AG09319 (cell line): ENCODE measurements around the gene DLEC1.

Source experiments
- DNase-seq: peaks from one replicate; pipeline ENCODE4 v3.0.0-alpha.2; 2010; ENCODE audit warnings: low read depth; ENCODE audit errors: extremely low read depth
- TF ChIP-seq, protein P1 (sequence below): IDR thresholded peaks from 2 replicates; pipeline ENCODE4 v1.5.1; 2011; ENCODE audit warnings: low read depth, mild to moderate bottlenecking, inconsistent platforms, low read length, moderate library complexity

Gene DLEC1

DNA sequence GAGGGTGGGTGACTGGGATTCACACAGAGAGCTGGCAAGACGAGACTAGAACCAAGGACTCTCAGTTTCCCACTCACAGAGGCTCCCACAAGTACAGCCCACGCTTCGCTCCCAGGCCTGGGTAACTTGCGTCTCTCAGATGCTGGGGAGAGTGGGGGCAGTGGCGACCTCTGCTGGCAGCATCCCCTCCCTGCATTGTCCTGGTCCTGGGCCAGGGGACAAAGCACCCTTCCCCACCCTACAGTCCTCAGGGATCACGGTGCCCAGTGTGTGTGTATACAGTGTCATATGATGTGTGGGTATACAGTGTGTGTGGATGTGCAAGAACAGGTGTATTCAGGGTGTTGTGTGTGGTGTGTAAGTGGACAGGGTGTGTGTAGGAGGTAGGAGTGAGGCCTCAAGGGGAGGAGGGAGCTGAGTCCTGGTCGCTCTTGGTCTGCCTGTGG is 35.6 kb upstream of the DLEC1 start:
- TF ChIP-seq, protein P1, sequence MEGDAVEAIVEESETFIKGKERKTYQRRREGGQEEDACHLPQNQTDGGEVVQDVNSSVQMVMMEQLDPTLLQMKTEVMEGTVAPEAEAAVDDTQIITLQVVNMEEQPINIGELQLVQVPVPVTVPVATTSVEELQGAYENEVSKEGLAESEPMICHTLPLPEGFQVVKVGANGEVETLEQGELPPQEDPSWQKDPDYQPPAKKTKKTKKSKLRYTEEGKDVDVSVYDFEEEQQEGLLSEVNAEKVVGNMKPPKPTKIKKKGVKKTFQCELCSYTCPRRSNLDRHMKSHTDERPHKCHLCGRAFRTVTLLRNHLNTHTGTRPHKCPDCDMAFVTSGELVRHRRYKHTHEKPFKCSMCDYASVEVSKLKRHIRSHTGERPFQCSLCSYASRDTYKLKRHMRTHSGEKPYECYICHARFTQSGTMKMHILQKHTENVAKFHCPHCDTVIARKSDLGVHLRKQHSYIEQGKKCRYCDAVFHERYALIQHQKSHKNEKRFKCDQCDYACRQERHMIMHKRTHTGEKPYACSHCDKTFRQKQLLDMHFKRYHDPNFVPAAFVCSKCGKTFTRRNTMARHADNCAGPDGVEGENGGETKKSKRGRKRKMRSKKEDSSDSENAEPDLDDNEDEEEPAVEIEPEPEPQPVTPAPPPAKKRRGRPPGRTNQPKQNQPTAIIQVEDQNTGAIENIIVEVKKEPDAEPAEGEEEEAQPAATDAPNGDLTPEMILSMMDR = peak; percentile 85
- DNase-seq = no peak

DNA sequence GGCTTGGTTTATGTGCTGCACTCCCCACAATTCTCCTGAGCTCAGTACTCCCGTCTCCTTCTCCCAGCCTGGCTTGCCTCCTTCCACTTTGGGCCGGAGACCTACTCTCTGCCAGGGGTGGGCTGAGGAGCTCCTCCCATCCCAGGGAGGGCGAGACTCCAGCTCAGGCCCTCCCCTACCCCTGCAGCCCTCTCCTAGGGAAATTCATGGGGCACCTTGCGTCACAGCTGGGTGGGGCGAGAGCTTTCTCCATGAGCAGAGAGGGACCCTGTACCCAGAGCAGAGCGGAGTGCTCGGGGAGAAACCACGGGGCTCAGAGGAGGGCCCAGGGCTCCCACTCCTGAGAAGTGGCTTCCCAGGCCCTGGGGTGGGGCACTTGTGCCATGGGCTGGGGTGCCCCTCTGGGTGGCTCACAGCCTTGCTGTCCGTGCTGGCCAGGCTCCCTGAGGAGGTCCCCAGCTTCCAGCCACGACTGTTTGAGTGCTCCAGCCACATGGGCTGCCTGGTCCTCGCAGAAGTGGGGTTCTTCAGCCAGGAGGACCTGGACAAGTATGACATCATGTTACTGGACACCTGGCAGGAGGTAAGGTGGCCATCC is 35.1 kb upstream of the DLEC1 start:
- TF ChIP-seq, protein P1 = no peak
- DNase-seq = no peak

DNA sequence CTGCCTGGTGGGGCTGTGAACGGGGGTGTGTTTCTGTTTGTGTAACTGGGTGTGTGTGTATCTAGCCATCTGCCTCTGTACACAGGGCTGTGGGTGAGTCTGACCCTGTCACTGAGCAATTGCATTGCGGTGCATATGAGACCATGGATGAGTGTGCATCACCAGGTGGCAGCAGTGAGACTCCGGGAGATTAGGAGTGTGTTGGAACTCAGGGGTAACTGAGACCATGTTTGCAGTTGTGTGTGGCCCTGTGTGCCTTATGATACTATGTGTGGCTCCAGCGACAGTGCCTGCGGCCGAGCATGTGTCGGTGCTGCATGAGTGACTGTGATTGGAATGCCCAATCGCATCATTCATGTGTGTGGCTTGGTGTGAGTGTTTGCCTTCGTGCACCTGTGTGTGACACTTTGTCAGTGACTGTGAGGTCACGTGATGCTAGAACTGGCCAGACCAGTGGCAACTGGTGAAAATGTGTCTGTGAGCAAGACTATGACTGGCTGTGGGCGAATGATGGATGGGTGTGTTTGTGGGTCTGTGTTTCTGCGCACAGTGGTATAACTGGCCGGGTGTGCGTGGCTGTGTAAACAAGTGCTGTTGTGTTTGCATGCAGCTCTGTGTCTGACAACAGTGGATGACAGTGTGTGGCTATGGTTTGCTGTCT is 34.5 kb upstream of the DLEC1 start:
- TF ChIP-seq, protein P1 = peak; percentile 74
- DNase-seq = no peak

DNA sequence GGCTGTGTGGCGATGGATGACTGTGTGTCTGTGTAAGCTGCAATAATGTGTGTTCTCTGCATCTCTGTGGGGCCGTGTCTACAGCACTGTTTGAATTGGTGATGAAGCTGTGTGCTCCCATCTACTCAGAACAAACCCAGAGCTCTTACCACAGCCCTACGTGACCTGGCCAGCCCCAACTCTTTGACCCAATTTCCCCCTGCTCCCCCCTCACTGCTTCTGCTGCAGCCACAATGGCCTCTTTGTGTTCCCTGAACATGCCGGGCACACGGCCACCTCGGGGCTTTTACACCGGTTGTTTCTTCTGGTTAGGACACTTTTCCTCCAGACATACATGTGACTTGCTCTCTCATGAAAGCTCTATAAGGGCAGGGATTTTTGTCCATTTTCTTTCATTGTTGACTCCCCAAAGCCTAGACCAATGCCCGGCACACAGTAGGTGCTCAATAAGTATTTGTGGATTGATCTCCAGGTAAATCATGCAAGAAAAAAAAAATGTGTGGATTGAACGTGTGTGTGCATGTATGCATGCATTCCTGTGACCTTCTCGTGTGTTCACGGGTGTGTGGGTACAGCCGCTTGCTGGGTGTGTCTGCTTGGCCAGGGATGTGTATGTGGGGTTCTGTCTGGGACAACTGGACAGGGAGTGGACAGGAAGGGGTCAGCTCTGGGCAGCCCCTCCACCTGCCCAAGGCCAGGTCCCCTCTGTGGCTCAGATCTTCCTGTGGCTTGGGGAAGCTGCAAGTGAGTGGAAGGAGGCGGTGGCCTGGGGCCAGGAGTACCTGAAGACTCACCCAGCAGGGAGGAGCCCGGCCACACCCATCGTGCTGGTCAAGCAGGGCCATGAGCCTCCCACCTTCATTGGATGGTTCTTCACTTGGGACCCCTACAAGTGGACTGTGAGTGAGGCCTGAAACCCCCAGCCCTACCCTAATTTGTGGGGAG is 33.7 kb upstream of the DLEC1 start:
- TF ChIP-seq, protein P1 = no peak
- DNase-seq = no peak

DNA sequence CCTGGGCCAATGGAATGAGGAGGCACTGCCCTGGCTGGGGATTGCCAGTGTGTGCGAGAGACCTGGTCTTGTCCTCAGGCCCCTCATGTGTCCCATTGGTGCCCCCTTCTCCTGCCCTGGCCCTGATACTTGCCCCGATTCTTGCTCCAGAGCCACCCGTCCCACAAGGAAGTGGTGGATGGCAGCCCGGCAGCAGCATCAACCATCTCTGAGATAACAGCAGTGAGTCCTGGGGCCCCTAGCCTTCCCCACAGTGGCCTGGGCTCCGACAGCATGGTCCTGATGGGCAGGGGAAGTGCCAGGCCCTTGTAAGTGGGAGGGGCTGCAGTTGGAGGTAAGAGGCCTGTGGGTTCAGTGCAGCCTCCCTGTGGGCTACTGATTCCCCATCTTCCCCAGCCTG is 33.0 kb upstream of the DLEC1 start:
- no peak for DNase-seq
- TF ChIP-seq, protein P1 = no peak

DNA sequence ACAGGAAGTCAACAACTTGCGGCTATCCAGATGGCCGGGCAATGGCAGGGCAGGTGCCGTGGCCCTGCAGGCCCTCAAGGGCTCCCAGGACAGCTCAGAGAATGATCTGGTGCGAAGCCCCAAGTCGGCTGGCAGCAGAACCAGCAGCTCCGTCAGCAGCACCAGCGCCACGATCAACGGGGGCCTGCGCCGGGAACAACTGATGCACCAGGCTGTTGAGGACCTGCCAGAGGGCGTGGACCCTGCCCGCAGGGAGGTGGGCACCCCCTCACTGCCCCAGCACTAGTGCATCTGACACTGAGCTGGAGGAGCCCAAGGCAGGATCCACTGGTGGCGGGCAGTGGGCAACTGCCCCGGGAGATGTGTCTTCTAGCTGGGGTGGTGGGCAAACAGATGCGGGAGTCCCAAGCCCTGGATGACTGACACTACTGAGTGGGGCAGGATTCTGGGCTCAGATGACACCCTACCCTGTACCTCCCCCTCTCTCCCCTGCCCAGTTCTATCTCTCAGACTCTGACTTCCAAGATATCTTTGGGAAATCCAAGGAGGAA is 32.5 kb upstream of the DLEC1 start:
- no peak for DNase-seq
- TF ChIP-seq, protein P1 = no peak

DNA sequence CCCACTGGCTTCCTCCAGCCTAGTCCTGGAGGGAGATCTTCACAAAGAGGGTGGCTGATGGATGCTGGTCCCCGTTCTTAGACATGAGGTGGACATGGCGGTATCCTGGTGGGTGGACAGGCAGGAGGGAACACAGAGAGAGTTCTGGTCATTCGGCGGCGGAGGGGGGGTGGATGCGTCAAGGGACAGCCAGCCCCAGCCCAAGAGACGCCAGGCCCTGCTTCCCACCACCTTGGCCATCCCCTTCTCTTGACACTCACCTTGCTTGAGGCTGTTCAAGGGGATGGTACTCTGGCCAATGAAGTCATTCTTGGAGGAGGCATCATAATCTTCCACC is 31.3 kb upstream of the DLEC1 start:
- TF ChIP-seq, protein P1 = no peak
- no peak for DNase-seq
